Measurements from ENCODE around the gene SEMA3C.

SEMA3C gene

GRCh38 chr7:80826520-80827238, 92.2 kb downstream of the SEMA3C start:
- H3K27ac ChIP-seq (ENCODE audit: low read depth, low read length) = no peak overlapping the region
- no peak overlapping the region for H3K9ac ChIP-seq (ENCODE audit: low read depth in 1 of 2, low read length in 2 of 2)
- peaks cover 6 to 17% of the 10 kb centered on the region in 2 donors for H3K4me1 ChIP-seq (ENCODE audit: control insufficient read depth in 1 of 2, insufficient read depth in 2 of 2, low read length in 2 of 2)
- H3K9me3 ChIP-seq (ENCODE audit: control insufficient read depth in 1 of 2, low read length in 2 of 2) = no peaks in the 10 kb centered on the region
- H3K36me3 ChIP-seq (ENCODE audit: control insufficient read depth in 1 of 2, insufficient read depth in 2 of 2, low read length in 2 of 2) = no peaks in the 10 kb centered on the region
- no peaks in the 10 kb centered on the region for H3K27me3 ChIP-seq (ENCODE audit: control insufficient read depth in 1 of 2, insufficient read depth in 2 of 2, low read length in 2 of 2)
- no peak overlapping the region for H3K4me3 ChIP-seq (ENCODE audit: low read depth in 1 of 2, low read length in 2 of 2)

- Histone ChIP-seq H3K27ac (ENCODE audit: low read depth, low read length) (no peak overlapping the region), H3K4me1 (ENCODE audit: control insufficient read depth in 1 of 2, insufficient read depth in 2 of 2, low read length in 2 of 2) (peaks cover 0 to 11% of the 10 kb centered on the region in 2 donors), H3K27me3 (ENCODE audit: control insufficient read depth in 1 of 2, insufficient read depth in 2 of 2, low read length in 2 of 2) (no peaks in the 10 kb centered on the region), H3K36me3 (ENCODE audit: control insufficient read depth in 1 of 2, insufficient read depth in 2 of 2, low read length in 2 of 2) (no peaks in the 10 kb centered on the region), H3K9me3 (ENCODE audit: control insufficient read depth in 1 of 2, low read length in 2 of 2) (no peaks in the 10 kb centered on the region), H3K4me3 (ENCODE audit: low read depth in 1 of 2, low read length in 2 of 2) (no peak overlapping the region), H3K9ac (ENCODE audit: low read depth in 1 of 2, low read length in 2 of 2) (no peak overlapping the region)
Measured at GRCh38 chr7:80825499-80825898, 93.4 kb downstream of the SEMA3C start.

DNA sequence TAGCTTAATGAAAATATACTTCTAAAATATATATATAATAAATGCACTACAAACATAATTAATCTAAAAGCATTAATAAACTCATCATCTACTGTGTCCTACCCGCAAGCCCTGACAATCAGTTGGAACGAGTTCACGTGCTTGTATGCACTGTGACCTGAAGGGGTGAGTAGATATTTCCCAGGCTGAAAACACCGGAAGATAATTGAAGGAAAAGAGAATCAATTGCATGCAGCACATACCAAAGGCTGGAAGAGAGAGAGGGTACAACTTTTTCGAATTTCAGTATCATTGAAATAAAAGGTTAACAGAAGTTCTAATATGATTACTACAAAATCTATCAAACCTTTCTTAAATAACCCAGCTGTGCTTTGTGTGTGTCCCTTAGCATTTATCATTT, 94.6 kb downstream of the SEMA3C start:
- H3K27ac ChIP-seq (ENCODE audit: low read depth, low read length) = no peak overlapping the region
- no peak overlapping the region for H3K4me3 ChIP-seq (ENCODE audit: low read depth in 1 of 2, low read length in 2 of 2)
- peaks cover 0 to 4% of the 10 kb centered on the region in 2 donors for H3K4me1 ChIP-seq (ENCODE audit: control insufficient read depth in 1 of 2, insufficient read depth in 2 of 2, low read length in 2 of 2)

DNA sequence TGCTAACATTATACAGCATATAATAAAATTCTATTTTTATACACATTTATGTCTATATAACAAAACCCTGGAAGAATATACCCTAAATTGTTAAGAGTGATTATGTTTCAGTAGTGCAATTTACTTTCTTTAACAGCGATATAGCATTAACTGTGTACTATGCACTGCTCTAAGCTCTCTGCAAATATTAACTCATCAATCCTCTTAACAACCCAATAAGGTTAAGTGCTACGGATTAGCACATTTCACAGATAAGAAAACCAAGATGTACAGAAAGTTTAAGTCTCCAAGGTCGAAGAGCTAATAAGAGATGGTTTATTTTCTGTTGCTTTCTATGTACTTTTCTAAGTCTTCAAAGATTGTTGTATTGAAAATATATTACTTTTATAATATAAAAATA, 95.8 kb downstream of the SEMA3C start:
- H3K36me3 ChIP-seq (ENCODE audit: control insufficient read depth in 1 of 2, insufficient read depth in 2 of 2, low read length in 2 of 2) = no peaks in the 10 kb centered on the region
- no peak overlapping the region for H3K4me3 ChIP-seq (ENCODE audit: low read depth in 1 of 2, low read length in 2 of 2)
- H3K9ac ChIP-seq (ENCODE audit: low read depth in 1 of 2, low read length in 2 of 2) = no peak overlapping the region
- H3K4me1 ChIP-seq (ENCODE audit: control insufficient read depth in 1 of 2, insufficient read depth in 2 of 2, low read length in 2 of 2) = peaks cover 0 to 4% of the 10 kb centered on the region in 2 donors
- H3K27ac ChIP-seq (ENCODE audit: low read depth, low read length) = no peak overlapping the region
- H3K27me3 ChIP-seq (ENCODE audit: control insufficient read depth in 1 of 2, insufficient read depth in 2 of 2, low read length in 2 of 2) = no peaks in the 10 kb centered on the region
- H3K9me3 ChIP-seq (ENCODE audit: control insufficient read depth in 1 of 2, low read length in 2 of 2) = no peaks in the 10 kb centered on the region

More for the DNA sequence above, 94.6 kb downstream of the SEMA3C start:
- Histone ChIP-seq H3K9ac (ENCODE audit: low read depth in 1 of 2, low read length in 2 of 2) (no peak overlapping the region), H3K36me3 (ENCODE audit: control insufficient read depth in 1 of 2, insufficient read depth in 2 of 2, low read length in 2 of 2) (no peaks in the 10 kb centered on the region), H3K27me3 (ENCODE audit: control insufficient read depth in 1 of 2, insufficient read depth in 2 of 2, low read length in 2 of 2) (no peaks in the 10 kb centered on the region), H3K9me3 (ENCODE audit: control insufficient read depth in 1 of 2, low read length in 2 of 2) (no peaks in the 10 kb centered on the region)

GRCh38 chr7:80821771-80822319, 97.0 kb downstream of the SEMA3C start:
- H3K27ac ChIP-seq (ENCODE audit: low read depth, low read length) = no peak overlapping the region
- H3K4me3 ChIP-seq (ENCODE audit: low read depth in 1 of 2, low read length in 2 of 2) = no peak overlapping the region
- no peak overlapping the region for H3K9ac ChIP-seq (ENCODE audit: low read depth in 1 of 2, low read length in 2 of 2)
- H3K4me1 ChIP-seq (ENCODE audit: control insufficient read depth in 1 of 2, insufficient read depth in 2 of 2, low read length in 2 of 2) = peaks cover 0 to 4% of the 10 kb centered on the region in 2 donors
- no peaks in the 10 kb centered on the region for H3K36me3 ChIP-seq (ENCODE audit: control insufficient read depth in 1 of 2, insufficient read depth in 2 of 2, low read length in 2 of 2)
- H3K27me3 ChIP-seq (ENCODE audit: control insufficient read depth in 1 of 2, insufficient read depth in 2 of 2, low read length in 2 of 2) = no peaks in the 10 kb centered on the region
- no peaks in the 10 kb centered on the region for H3K9me3 ChIP-seq (ENCODE audit: control insufficient read depth in 1 of 2, low read length in 2 of 2)

- Histone ChIP-seq H3K36me3 (ENCODE audit: control insufficient read depth in 1 of 2, insufficient read depth in 2 of 2, low read length in 2 of 2) (no peaks in the 10 kb centered on the region), H3K9me3 (ENCODE audit: control insufficient read depth in 1 of 2, low read length in 2 of 2) (no peaks in the 10 kb centered on the region), H3K4me1 (ENCODE audit: control insufficient read depth in 1 of 2, insufficient read depth in 2 of 2, low read length in 2 of 2) (peaks cover 0 to 4% of the 10 kb centered on the region in 2 donors), H3K9ac (ENCODE audit: low read depth in 1 of 2, low read length in 2 of 2) (no peak overlapping the region), H3K27ac (ENCODE audit: low read depth, low read length) (no peak overlapping the region), H3K27me3 (ENCODE audit: control insufficient read depth in 1 of 2, insufficient read depth in 2 of 2, low read length in 2 of 2) (no peaks in the 10 kb centered on the region), H3K4me3 (ENCODE audit: low read depth in 1 of 2, low read length in 2 of 2) (no peak overlapping the region)
Measured at GRCh38 chr7:80819503-80819902, 99.3 kb downstream of the SEMA3C start.

DNA sequence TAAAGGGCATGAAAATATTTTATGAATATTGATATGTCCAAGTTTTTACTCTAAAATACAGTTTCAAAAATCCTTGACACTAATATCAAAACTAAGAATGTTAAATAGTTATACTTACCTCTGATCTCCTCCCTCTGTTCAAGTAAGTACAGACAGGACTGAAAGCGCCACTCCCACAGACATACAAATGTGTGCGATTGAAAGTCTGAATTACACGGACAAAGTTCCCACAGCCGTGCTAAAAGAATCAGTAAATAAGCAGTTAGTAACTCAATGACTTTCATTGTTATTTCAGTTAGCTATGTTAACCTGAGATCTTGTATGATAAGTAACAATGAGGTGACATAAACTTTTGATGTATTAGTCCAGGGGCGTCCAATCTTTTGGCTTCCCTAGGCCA, 100.7 kb downstream of the SEMA3C start:
- H3K4me3 ChIP-seq (ENCODE audit: low read depth in 1 of 2, low read length in 2 of 2) = no peak overlapping the region

DNA sequence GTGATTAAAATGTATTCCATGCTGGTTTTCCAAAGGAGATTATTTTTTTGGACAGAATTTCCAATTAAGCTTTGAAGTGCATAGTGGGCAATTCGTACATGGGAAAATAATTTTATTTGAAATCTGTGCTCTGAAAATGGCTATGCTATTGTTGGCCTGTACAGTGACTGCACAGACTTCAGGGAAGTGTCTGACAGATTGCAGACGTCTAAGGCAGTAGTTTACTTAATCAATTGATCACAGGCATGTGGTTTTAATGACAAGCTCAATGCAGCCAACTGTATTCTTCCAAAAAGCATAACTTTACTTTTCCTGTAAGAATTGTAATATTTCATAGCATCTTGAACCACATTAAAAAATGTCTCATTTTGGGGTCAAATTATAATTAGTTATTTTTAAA, 102.0 kb downstream of the SEMA3C start:
- Histone ChIP-seq H3K36me3 (ENCODE audit: control insufficient read depth in 1 of 2, insufficient read depth in 2 of 2, low read length in 2 of 2) (no peaks in the 10 kb centered on the region), H3K9me3 (ENCODE audit: control insufficient read depth in 1 of 2, low read length in 2 of 2) (no peaks in the 10 kb centered on the region), H3K4me3 (ENCODE audit: low read depth in 1 of 2, low read length in 2 of 2) (no peak overlapping the region), H3K27ac (ENCODE audit: low read depth, low read length) (no peak overlapping the region), H3K4me1 (ENCODE audit: control insufficient read depth in 1 of 2, insufficient read depth in 2 of 2, low read length in 2 of 2) (peaks cover 0 to 2% of the 10 kb centered on the region in 2 donors), H3K9ac (ENCODE audit: low read depth in 1 of 2, low read length in 2 of 2) (no peak overlapping the region), H3K27me3 (ENCODE audit: control insufficient read depth in 1 of 2, insufficient read depth in 2 of 2, low read length in 2 of 2) (no peaks in the 10 kb centered on the region)

More for the DNA sequence above, 100.7 kb downstream of the SEMA3C start:
- Histone ChIP-seq H3K9ac (ENCODE audit: low read depth in 1 of 2, low read length in 2 of 2) (no peak overlapping the region), H3K9me3 (ENCODE audit: control insufficient read depth in 1 of 2, low read length in 2 of 2) (no peaks in the 10 kb centered on the region), H3K27ac (ENCODE audit: low read depth, low read length) (no peak overlapping the region), H3K27me3 (ENCODE audit: control insufficient read depth in 1 of 2, insufficient read depth in 2 of 2, low read length in 2 of 2) (no peaks in the 10 kb centered on the region), H3K4me1 (ENCODE audit: control insufficient read depth in 1 of 2, insufficient read depth in 2 of 2, low read length in 2 of 2) (peaks cover 0 to 4% of the 10 kb centered on the region in 2 donors), H3K36me3 (ENCODE audit: control insufficient read depth in 1 of 2, insufficient read depth in 2 of 2, low read length in 2 of 2) (no peaks in the 10 kb centered on the region)

- Histone ChIP-seq H3K27ac (ENCODE audit: low read depth, low read length) (no peak overlapping the region), H3K4me1 (ENCODE audit: control insufficient read depth in 1 of 2, insufficient read depth in 2 of 2, low read length in 2 of 2) (no peaks in the 10 kb centered on the region), H3K9me3 (ENCODE audit: control insufficient read depth in 1 of 2, low read length in 2 of 2) (no peaks in the 10 kb centered on the region), H3K9ac (ENCODE audit: low read depth in 1 of 2, low read length in 2 of 2) (no peak overlapping the region), H3K36me3 (ENCODE audit: control insufficient read depth in 1 of 2, insufficient read depth in 2 of 2, low read length in 2 of 2) (no peaks in the 10 kb centered on the region), H3K27me3 (ENCODE audit: control insufficient read depth in 1 of 2, insufficient read depth in 2 of 2, low read length in 2 of 2) (no peaks in the 10 kb centered on the region), H3K4me3 (ENCODE audit: low read depth in 1 of 2, low read length in 2 of 2) (no peak overlapping the region)
Measured at GRCh38 chr7:80815733-80816132, 103.1 kb downstream of the SEMA3C start.

GRCh38 chr7:80809545-80809944, 109.3 kb downstream of the SEMA3C start:
- Histone ChIP-seq H3K27ac (ENCODE audit: low read depth, low read length) (no peak overlapping the region), H3K4me1 (ENCODE audit: control insufficient read depth in 1 of 2, insufficient read depth in 2 of 2, low read length in 2 of 2) (no peaks in the 10 kb centered on the region), H3K9ac (ENCODE audit: low read depth in 1 of 2, low read length in 2 of 2) (no peak overlapping the region), H3K36me3 (ENCODE audit: control insufficient read depth in 1 of 2, insufficient read depth in 2 of 2, low read length in 2 of 2) (no peaks in the 10 kb centered on the region), H3K9me3 (ENCODE audit: control insufficient read depth in 1 of 2, low read length in 2 of 2) (peaks cover 0 to 3% of the 10 kb centered on the region in 2 donors), H3K4me3 (ENCODE audit: low read depth in 1 of 2, low read length in 2 of 2) (no peak overlapping the region), H3K27me3 (ENCODE audit: control insufficient read depth in 1 of 2, insufficient read depth in 2 of 2, low read length in 2 of 2) (no peaks in the 10 kb centered on the region)
